DMS114 treated with DMSO at 0.1 percent for 48 hours (cell line): ENCODE measurements around the gene ZFYVE28.

Source experiments
- DNase-seq: peaks from one replicate; lab custom pipeline; 2025; ENCODE audit not compliant: unreplicated experiment; lab: John Stamatoyannopoulos, UW

ZFYVE28 gene

GRCh38 chr4:2370597-2371320, 47.7 kb downstream of the ZFYVE28 start:
- DNase-seq = no peak

DNA sequence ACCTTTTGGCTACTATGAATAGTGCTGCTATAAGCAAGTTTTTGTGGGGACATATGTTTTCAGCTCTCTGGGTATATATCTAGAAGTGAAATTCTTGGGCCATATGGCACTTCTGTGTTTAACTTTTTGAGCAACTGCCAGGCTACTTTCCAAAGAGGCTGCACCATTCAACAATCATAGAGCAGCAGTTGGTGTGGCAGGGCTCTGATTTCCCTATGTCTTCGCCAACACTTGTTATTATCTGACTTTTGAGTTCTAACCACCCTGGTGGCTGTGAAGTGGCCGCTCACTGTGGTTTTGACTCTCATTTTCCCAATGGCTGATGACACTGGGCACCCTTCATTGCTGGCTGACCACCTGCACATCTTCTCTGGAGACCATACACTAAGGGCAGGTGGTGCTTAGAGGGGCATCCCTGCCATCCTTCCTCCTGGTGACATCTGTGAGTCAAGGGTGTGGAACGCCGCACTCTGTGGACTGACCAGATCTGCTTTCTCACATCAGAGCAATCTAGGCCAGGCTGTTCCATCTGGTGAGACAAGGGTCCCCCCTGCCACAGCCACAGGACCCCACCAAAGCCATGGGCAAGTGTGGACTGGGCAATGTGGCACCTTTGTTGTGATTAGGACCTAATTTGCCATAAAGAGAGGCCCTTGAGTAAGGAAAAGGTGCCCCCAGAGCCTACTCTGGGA, 49.6 kb downstream of the ZFYVE28 start:
- DNase-seq = no peak

- no peak for DNase-seq
Measured at GRCh38 chr4:2367626-2368025, 50.8 kb downstream of the ZFYVE28 start.

GRCh38 chr4:2366252-2367192, 51.9 kb downstream of the ZFYVE28 start:
- DNase-seq = no peak

DNA sequence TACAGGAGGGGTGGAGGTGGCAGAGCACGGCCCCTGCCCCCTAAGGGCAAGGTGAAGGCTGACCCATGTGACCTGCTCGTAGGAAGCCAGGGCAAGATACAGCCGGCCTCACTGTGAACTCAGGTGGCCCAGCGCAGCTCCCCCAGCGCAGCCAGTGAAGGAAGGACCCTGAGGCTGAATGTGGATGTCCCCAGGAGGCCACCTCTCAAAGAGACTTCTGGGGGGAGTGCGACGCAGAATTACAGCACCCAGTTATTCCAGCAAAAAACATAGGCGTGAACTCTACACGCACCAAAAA, 52.6 kb downstream of the ZFYVE28 start:
- no peak for DNase-seq

DNA sequence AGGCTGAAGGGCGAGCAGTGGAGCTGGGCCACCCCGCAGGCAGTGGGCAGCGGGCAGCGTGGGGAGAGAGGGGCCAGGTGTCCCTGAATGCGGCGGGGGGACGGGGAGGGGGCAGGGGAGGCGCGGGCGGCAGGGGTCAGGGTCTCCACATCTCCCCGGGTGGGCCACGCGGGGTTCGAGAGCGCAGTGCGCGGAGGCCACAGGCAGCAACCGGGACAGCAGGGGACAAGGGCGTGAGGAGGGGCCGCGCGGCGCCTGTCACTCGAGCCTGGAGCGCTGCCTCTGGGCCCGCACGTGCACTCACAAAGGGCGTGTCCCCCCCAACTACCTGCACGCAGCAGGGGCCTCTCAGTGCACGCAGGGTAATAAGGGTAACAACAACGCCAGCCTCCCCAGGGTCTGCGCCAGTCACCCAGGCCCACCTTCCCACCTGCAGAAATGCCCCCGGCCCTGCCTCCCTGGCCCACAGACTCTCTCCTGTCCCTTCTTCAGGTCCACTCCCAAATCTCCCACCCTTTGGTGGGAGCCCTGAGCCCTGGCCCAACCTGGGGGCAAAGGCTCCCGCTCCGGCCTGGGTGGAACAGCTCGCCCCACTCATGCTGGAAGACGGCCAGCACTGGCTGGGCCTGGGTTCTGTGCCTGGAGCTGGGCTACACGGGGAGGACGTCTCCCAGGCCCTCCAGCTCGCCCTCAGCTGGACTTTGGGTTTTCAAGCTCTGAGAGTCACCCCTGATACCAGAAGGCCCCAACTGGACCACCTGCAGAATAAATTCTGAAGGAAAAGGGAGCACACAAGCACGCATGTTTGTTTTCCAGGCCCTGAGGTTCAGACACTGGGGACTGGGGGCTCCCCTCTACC, 53.2 kb downstream of the ZFYVE28 start:
- no peak for DNase-seq

DNA sequence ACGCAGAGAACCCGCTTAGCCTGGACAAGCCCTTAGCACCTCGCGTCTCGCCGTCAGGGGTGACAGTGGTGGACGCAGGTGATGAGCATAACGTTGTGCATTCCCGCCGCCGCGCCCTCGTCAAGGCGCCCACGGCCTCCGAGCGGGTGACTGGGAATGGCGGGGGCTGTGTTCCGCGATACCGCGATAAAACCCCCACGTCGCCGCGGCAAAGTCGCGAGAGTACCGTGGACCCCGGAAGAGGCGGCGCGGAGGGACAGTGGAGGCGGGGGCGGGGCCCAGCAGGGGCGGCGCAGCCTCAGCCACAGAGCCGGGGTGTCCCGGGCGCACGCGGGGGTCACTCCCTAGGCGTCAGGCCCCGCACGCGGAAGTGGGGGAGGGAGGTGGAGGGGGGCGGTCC, 53.8 kb downstream of the ZFYVE28 start:
- DNase-seq = peak; percentile 29

GRCh38 chr4:2363951-2364653, 54.3 kb downstream of the ZFYVE28 start:
- DNase-seq = no peak

DNA sequence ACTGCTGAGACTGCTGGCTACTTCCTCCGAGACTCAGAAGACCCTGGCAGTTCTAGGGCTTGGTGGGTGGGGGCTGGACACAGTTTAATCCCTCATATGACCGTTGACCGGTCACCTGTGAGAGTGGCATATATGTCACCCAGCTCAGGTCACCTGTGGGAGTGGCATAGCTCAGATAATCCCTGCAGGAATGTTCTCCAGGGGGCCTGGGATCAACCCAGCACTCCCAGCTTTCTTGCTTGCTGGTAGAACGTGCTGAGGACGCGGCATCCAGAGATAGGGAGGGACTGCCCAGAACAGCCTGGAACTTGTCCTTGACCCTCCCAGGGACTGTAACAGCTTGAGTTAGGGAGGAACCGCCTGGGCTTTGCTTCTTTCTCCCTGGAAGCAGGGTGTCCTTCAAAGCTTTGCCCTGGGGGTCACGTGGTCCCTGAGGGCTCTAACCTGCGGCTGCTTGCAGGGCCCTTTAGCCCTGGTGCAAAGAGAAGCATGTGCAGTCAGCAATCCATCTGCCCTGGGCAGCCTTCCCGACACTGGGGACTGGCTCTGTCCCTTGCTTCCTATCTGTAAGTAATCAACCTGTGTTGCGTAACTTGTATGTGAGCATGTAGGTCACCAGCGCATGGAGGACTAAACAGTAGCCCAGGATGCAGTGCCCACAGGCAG, 55.3 kb downstream of the ZFYVE28 start:
- no peak for DNase-seq

DNA sequence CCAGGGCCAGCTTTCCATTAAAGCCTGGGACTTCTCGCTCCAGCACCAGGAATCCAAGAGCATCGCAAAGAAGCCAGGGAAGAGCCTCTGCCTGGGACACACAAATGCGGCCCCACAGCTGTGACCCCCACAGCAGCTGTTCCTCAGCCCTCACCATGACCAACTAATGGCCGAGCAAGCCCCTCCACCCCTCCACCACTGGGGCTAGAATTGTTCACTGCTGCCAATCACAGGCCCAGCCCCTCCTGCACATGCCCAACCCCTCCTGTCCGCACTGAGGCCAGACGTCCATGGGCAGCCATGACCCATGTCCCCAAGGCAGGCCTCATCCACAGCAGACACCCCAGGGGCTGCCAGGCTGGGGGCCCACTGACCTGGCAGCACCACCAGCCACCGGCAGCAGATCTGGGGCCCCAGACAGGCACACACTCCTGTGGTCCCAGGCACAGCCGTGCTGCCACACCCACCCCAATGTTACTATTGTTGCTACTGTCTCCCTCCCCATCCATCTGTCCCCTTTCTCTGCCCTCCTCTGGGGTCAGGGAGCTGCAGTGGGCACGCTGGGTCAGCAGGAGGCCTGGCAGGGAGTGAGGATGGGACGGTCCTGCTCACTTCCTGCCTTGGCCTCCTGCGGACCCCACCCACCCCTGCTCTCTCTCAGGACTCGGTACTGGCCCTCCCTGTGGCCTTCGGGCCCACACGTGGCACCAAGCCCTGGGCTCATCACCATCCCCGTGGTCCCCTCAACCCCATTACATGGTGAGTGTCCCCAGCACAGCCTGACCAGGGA, 56.0 kb downstream of the ZFYVE28 start:
- no peak for DNase-seq

GRCh38 chr4:2361366-2362265, 56.8 kb downstream of the ZFYVE28 start:
- DNase-seq = no peak

GRCh38 chr4:2360396-2360730, 58.1 kb downstream of the ZFYVE28 start:
- DNase-seq = no peak

DNA sequence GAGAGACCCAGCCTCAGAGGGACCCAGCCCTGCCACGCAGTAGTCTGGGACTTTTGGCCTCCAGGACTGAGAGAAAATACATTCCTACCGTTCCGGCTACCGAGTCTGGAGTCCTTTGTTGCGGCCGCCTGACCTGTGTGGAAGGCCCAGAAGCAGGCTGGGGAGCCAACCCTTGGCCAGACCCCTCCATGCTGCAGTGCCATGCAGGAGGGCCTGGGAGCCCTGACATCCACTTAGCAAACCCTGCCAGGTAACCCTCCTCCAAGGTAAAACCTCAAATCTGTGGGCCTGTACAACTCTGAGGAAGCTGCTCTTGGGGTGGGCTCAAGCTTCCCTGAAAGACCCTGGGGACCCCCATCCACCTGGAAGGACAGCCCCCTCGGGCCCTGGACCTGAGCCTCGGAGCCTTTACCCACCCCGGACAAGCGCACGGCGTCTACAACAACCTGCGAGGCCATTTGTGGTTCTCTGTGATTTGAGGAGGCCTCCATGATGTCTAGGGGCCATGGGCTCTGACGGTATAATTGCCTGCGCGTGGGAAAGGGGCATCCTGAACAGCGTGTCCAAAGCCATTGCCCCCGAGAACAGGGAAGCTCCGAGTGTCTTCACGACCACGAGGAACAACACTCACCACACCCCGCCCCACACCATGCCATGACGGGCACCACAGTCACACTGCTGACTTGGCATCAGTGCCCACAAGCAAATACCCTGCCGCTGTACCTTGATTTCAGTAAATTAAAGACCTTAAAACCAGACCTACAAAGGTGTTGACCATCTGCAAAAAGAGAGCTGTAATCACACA, 58.7 kb downstream of the ZFYVE28 start:
- DNase-seq = no peak

DNA sequence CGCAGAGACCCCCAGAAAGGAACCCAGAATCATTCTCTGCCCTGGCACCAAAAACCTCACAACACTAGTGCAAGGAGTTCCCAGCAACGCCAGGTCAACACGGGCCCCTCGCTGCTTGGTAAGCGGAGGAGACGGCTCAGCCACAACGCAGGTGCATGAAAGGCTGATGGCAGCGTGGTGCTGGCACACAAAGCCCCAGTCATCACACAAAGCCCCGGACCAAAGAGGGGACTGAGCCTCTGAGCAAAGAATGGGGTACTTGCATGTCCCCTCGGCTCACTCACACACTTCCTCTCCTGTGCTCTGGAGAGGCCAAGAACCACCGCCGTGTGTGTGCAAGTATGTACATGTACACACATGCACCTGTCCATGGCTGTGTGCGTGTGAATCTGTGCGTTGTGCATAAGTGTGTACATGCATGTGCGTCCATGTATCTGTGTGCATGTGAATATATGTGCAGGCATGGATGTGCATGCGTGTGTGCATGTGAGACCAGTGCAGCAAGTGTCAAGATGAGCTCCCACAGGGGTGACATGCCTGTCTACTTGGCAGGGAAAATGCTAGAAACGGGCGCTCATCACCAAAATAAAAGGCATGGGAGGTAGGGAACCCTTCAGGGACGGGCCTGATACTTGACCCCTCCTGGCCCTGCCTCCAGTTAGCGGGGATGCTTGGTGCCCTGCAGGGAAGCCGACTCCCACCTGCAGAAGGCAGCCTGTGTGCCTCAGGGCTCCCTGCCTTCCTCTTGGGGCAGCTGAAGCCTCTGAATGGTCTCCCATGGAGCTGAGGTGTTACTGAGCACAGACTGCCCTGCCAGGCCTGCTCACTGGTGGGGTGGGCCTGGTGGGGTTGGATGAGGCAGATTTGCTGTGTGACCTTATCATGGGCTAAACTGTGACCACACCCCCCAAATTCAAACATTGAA, 60.4 kb downstream of the ZFYVE28 start:
- DNase-seq = no peak

DNA sequence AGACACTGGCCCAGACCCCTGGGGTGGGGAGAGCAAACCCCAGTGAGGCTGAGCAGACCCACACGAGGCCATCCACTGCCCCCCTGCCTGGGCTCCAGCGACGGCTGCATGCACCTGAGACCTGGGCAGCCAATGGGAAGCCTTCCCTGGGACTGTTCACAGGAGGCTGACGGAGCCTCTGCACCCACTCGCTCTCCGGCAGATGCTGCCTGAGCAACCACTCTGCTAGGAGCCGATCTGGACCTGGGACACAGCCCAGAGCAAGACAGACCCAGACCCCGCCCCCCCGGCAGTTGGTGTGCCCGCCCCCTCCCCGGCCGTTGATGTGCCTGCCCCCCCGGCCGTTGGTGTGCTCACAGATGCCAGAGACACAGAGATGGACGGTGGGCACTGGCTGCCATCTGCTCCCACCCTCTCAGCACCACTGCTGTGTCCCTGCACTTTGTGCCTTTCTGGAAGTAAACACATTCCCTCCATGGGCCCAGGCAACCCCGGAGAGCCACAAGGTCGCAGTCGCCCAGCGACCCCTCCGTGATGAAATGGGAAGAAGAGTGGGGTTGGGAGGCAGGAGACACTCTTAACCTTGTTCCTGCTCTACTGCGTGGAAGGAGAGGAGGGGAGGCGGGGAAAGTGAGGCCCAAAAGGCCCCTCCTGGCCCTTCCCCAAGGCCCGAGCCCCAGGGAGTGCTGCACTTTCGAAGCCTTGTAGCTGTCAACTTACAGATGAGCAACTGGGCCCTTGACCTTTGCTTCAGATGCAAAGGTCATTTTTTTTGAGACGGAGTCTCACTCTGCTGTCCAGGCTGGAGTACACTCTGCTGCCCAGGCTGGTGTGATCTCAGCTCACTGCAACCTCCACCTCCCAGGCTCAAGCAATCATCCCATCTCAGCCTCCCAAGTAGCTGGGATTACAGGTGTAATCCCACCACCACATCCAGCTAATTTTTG, 62.0 kb downstream of the ZFYVE28 start:
- DNase-seq = no peak
